Testis (tissue), 2 donors: Measurements from ENCODE around the gene P2RY6.

Experiments used
- POLR2A ChIP-seq: fragments of 450-650 bp; IDR thresholded peaks from one replicate; pipeline ENCODE4 v1.6.1; 2017; ENCODE audit warnings: antibody characterized with exemption, mild to moderate bottlenecking, moderate library complexity
- TF ChIP-seq, protein P1 (sequence below), 3 experiments: fragments of 450-650 bp in 2 of 3; fragments of 200-600 bp in 1 of 3; sonication (generic) in 1 of 3; IDR thresholded peaks; one replicate each; pipeline ENCODE4 v1.5.1; 2016 to 2019; ENCODE audit warnings: antibody characterized with exemption in 3 of 3, mild to moderate bottlenecking in 2 of 3, moderate library complexity in 1 of 3

GRCh38 chr11:73233211-73233610 lies 38.9 kb upstream of the P2RY6 start:
- TF ChIP-seq, protein P1, sequence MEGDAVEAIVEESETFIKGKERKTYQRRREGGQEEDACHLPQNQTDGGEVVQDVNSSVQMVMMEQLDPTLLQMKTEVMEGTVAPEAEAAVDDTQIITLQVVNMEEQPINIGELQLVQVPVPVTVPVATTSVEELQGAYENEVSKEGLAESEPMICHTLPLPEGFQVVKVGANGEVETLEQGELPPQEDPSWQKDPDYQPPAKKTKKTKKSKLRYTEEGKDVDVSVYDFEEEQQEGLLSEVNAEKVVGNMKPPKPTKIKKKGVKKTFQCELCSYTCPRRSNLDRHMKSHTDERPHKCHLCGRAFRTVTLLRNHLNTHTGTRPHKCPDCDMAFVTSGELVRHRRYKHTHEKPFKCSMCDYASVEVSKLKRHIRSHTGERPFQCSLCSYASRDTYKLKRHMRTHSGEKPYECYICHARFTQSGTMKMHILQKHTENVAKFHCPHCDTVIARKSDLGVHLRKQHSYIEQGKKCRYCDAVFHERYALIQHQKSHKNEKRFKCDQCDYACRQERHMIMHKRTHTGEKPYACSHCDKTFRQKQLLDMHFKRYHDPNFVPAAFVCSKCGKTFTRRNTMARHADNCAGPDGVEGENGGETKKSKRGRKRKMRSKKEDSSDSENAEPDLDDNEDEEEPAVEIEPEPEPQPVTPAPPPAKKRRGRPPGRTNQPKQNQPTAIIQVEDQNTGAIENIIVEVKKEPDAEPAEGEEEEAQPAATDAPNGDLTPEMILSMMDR (IDR thresholded peaks at IDR 0.05): no peak
- no peak for TF ChIP-seq POLR2A
